HL-60 (cell line): ENCODE data around the gene GPC5.
"Not testable (repeated sequence)": the region's sequence is repeated elsewhere in the genome, so short reads cannot be mapped to it uniquely, and the experiment has no call there.

Source experiments
- DNase-seq, 2 experiments: peaks; one replicate each; pipeline ENCODE4 v3.0.0-alpha.2; 2010 to 2020; ENCODE audit warnings: low read depth in 1 of 2, low spot score in 1 of 2
- H3K27ac ChIP-seq: fragments of 250-450 bp; sonication (Bioruptor Pico); replicated peaks from 2 replicates; pipeline ENCODE4 v1.5.1; 2020; ENCODE audit warnings: mild to moderate bottlenecking, moderate library complexity
- H3K27me3 ChIP-seq: fragments of 250-450 bp; sonication (Bioruptor Pico); 2 replicates; pipeline ENCODE4 v1.5.1; 2021; ENCODE audit warnings: mild to moderate bottlenecking, moderate library complexity; ENCODE audit not compliant: insufficient read depth, poor library complexity, severe bottlenecking
- H3K4me3 ChIP-seq: replicated peaks from 2 replicates; pipeline ENCODE4 v1.5.1; 2011; ENCODE audit warnings: mild to moderate bottlenecking, control low read depth, low read length; ENCODE audit not compliant: insufficient read depth
- GABPA ChIP-seq: IDR thresholded peaks from 2 replicates; pipeline ENCODE4 v1.6.1; 2012; ENCODE audit warnings: low read depth
- POLR2AphosphoS5 ChIP-seq: IDR thresholded peaks from 2 replicates; pipeline ENCODE4 v1.6.1; 2012; ENCODE audit warnings: low read depth
- SPI1 ChIP-seq: IDR thresholded peaks from 2 replicates; pipeline ENCODE4 v1.6.1; 2012; ENCODE audit warnings: low read depth, mild to moderate bottlenecking, borderline replicate concordance
- TF ChIP-seq, protein P1 (sequence below): IDR thresholded peaks from 2 replicates; pipeline ENCODE4 v1.6.1; 2012; ENCODE audit warnings: low read depth; ENCODE audit not compliant: insufficient replicate concordance
- TF ChIP-seq, protein P2 (sequence below): IDR thresholded peaks from one replicate; pipeline ENCODE4 v1.5.1; 2011; ENCODE audit warnings: low read length, control low read depth, inconsistent platforms; ENCODE audit not compliant: insufficient read depth

The GPC5 gene

DNA sequence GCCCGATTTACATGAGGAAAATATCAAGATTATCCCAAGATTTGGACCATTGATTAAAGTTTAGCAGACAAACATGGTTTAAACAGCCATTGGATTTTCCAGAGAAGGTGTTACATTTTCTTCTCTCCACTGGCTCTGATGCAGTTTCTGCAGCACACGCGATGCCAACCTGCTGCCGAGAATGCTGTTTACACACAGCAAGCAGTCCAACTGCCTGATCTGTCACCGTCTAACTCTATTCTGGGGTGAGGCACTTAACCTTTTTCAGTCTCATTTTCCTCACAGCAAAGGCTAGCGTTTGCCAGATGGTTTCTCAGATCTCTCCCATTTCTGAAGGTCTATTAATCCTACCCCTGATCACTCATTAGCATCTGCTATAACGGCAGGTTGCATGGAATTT, 1064.7 kb downstream of the GPC5 start:
- H3K27ac ChIP-seq = no peak overlapping the region
- no peak for DNase-seq
- TF ChIP-seq POLR2AphosphoS5 (no peak), GABPA (no peak), SPI1 (no peak)
- TF ChIP-seq, protein P1, sequence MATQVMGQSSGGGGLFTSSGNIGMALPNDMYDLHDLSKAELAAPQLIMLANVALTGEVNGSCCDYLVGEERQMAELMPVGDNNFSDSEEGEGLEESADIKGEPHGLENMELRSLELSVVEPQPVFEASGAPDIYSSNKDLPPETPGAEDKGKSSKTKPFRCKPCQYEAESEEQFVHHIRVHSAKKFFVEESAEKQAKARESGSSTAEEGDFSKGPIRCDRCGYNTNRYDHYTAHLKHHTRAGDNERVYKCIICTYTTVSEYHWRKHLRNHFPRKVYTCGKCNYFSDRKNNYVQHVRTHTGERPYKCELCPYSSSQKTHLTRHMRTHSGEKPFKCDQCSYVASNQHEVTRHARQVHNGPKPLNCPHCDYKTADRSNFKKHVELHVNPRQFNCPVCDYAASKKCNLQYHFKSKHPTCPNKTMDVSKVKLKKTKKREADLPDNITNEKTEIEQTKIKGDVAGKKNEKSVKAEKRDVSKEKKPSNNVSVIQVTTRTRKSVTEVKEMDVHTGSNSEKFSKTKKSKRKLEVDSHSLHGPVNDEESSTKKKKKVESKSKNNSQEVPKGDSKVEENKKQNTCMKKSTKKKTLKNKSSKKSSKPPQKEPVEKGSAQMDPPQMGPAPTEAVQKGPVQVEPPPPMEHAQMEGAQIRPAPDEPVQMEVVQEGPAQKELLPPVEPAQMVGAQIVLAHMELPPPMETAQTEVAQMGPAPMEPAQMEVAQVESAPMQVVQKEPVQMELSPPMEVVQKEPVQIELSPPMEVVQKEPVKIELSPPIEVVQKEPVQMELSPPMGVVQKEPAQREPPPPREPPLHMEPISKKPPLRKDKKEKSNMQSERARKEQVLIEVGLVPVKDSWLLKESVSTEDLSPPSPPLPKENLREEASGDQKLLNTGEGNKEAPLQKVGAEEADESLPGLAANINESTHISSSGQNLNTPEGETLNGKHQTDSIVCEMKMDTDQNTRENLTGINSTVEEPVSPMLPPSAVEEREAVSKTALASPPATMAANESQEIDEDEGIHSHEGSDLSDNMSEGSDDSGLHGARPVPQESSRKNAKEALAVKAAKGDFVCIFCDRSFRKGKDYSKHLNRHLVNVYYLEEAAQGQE = no peak
- TF ChIP-seq, protein P2, sequence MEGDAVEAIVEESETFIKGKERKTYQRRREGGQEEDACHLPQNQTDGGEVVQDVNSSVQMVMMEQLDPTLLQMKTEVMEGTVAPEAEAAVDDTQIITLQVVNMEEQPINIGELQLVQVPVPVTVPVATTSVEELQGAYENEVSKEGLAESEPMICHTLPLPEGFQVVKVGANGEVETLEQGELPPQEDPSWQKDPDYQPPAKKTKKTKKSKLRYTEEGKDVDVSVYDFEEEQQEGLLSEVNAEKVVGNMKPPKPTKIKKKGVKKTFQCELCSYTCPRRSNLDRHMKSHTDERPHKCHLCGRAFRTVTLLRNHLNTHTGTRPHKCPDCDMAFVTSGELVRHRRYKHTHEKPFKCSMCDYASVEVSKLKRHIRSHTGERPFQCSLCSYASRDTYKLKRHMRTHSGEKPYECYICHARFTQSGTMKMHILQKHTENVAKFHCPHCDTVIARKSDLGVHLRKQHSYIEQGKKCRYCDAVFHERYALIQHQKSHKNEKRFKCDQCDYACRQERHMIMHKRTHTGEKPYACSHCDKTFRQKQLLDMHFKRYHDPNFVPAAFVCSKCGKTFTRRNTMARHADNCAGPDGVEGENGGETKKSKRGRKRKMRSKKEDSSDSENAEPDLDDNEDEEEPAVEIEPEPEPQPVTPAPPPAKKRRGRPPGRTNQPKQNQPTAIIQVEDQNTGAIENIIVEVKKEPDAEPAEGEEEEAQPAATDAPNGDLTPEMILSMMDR = no peak
- H3K27me3 ChIP-seq = no peaks in the 10 kb centered on the region
- no peak overlapping the region for H3K4me3 ChIP-seq

DNA sequence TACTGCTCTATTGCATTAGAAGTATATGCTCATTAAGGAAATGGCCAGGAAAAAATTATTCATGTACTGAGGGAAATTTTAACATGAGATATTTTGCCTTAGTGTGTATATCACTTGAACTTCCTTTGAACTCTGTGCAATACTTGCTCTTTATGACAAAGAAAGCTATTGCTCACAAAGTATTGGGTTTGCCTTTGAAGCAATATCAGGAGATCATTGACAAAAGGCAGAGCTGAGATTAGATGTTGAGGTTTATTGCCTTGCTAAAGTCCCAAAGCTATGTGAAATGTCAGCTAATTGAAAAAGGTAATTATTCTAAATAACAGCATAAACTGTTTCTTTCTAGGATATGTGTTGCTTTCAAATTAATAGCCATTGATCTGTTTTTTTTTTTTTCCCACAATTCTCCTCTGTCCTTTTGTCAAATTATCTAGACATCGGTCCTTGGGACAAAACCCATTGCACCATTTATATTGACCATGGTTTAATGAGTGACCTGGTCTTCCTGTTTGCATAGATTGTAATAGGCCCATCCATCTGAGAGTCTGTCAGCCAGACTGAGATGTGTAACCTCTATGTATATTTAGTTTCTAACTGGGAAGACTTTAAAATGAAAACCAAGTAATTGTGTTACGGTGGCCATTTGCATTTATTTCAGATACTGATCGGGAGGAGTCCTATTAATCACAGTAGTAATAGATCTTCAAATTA, 1075.5 kb downstream of the GPC5 start:
- TF ChIP-seq, protein P2 = no peak
- Histone ChIP-seq H3K27ac (no peak overlapping the region), H3K4me3 (no peak overlapping the region), H3K27me3 (no peaks in the 10 kb centered on the region)
- no peak for DNase-seq

DNA sequence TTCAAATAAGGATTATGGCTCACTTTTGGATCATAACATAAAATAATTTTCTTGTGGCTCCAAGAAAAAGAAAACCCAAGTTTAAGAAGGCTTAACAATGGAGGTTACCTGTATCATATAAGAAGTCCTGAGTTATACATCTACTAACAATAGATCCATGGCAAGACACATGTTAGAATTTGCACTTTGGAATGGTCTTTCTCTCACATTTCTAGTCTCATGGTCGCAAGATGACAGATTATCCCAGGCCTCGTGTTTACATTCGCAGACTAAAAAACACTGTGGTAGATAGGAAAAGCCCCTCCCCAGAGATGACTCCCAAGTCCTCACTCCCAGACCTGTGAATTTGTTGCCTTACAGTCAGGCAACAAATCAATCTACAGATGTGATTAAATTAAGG, 1082.0 kb downstream of the GPC5 start:
- H3K27ac ChIP-seq = no peak overlapping the region
- H3K27me3 ChIP-seq = no peaks in the 10 kb centered on the region
- no peak overlapping the region for H3K4me3 ChIP-seq
- no peak for DNase-seq
- no peak for TF ChIP-seq SPI1
- TF ChIP-seq, protein P1 = no peak
- no peak for TF ChIP-seq POLR2AphosphoS5
- TF ChIP-seq GABPA = no peak
- TF ChIP-seq, protein P2 = no peak

DNA sequence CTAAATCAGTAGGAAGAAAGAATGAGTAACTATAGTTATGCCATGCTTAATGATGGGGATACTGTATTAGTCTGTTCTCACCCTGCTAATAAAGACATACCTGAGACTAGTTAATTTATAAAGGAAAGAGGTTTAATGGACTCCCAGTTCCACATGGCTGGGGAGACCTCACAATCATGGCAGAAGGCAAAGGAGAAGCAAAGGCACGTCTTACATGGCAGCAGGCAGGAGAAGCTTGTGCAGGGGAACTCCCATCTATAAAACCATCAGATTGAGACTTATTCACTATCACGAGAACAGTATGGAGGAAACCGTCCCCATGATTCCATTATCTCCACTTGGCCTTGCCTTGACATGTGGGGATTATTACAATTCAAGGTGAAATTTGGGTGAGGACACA, 1084.4 kb downstream of the GPC5 start:
- not testable (repeated sequence) for H3K27ac ChIP-seq, DNase-seq, H3K27me3 ChIP-seq, H3K4me3 ChIP-seq
